ENCODE results near the gene CPTP.

CPTP gene

GRCh38 chr1:1292851-1293250 is 31.8 kb upstream of the CPTP start:
- no peak overlapping the region for H3K4me3 ChIP-seq
- H3K27ac ChIP-seq = no peak overlapping the region
- TF ChIP-seq CTCF (IDR thresholded peaks at IDR 0.05) = no peak
- no peak for DNase-seq (ENCODE audit: low spot score)

GRCh38 chr1:1293263-1294249 is 31.0 kb upstream of the CPTP start:
- no peak overlapping the region for H3K27ac ChIP-seq
- H3K4me3 ChIP-seq = no peak overlapping the region
- no peak for TF ChIP-seq CTCF (IDR thresholded peaks at IDR 0.05)
- no peak for DNase-seq (ENCODE audit: low spot score)

- H3K27ac ChIP-seq = no peak overlapping the region
- H3K4me3 ChIP-seq = no peak overlapping the region
- no peak for DNase-seq (ENCODE audit: low spot score)
- TF ChIP-seq CTCF (IDR thresholded peaks at IDR 0.05) = no peak
Observed at GRCh38 chr1:1294250-1294890, 30.2 kb upstream of the CPTP start.

GRCh38 chr1:1295154-1295923 is 29.3 kb upstream of the CPTP start:
- DNase-seq (ENCODE audit: low spot score) = no peak
- H3K27ac ChIP-seq = no peak overlapping the region
- no peak overlapping the region for H3K4me3 ChIP-seq
- no peak for TF ChIP-seq CTCF (IDR thresholded peaks at IDR 0.05)

GRCh38 chr1:1296070-1297061 is 28.2 kb upstream of the CPTP start:
- H3K27ac ChIP-seq = no peak overlapping the region
- H3K4me3 ChIP-seq = no peak overlapping the region
- TF ChIP-seq CTCF (IDR thresholded peaks at IDR 0.05) = no peak
- DNase-seq (ENCODE audit: low spot score) = no peak

- TF ChIP-seq CTCF (IDR thresholded peaks at IDR 0.05) = no peak
- H3K27ac ChIP-seq = no peak overlapping the region
- H3K4me3 ChIP-seq = no peak overlapping the region
- DNase-seq (ENCODE audit: low spot score) = no peak
Observed at GRCh38 chr1:1297802-1298424, 26.7 kb upstream of the CPTP start.
